Fibroblast of pulmonary artery (primary cell): ENCODE data around the gene U2AF1L4.

Experiments used
- DNase-seq: peaks from one replicate; pipeline ENCODE4 v3.0.0-alpha.2; 2010; ENCODE audit warnings: low read depth
- H3K4me3 ChIP-seq: replicated peaks from 2 replicates; pipeline ENCODE4 v1.5.1; 2011; ENCODE audit warnings: low read depth, mild to moderate bottlenecking, control low read depth, low read length, moderate library complexity
- TF ChIP-seq, protein P1 (sequence below): IDR thresholded peaks from 2 replicates; pipeline ENCODE4 v1.5.1; 2011; ENCODE audit warnings: mild to moderate bottlenecking, control low read depth, low read length, inconsistent platforms; ENCODE audit errors: missing control alignments

The U2AF1L4 gene

GRCh38 chr19:35764432-35765315 is 19.5 kb upstream of the U2AF1L4 start:
- TF ChIP-seq, protein P1, sequence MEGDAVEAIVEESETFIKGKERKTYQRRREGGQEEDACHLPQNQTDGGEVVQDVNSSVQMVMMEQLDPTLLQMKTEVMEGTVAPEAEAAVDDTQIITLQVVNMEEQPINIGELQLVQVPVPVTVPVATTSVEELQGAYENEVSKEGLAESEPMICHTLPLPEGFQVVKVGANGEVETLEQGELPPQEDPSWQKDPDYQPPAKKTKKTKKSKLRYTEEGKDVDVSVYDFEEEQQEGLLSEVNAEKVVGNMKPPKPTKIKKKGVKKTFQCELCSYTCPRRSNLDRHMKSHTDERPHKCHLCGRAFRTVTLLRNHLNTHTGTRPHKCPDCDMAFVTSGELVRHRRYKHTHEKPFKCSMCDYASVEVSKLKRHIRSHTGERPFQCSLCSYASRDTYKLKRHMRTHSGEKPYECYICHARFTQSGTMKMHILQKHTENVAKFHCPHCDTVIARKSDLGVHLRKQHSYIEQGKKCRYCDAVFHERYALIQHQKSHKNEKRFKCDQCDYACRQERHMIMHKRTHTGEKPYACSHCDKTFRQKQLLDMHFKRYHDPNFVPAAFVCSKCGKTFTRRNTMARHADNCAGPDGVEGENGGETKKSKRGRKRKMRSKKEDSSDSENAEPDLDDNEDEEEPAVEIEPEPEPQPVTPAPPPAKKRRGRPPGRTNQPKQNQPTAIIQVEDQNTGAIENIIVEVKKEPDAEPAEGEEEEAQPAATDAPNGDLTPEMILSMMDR: no peak
- no peak overlapping the region for H3K4me3 ChIP-seq
- DNase-seq: no peak

GRCh38 chr19:35760711-35761349 is 15.6 kb upstream of the U2AF1L4 start:
- H3K4me3 ChIP-seq: no peak overlapping the region
- DNase-seq: no peak
- TF ChIP-seq, protein P1: no peak

DNA sequence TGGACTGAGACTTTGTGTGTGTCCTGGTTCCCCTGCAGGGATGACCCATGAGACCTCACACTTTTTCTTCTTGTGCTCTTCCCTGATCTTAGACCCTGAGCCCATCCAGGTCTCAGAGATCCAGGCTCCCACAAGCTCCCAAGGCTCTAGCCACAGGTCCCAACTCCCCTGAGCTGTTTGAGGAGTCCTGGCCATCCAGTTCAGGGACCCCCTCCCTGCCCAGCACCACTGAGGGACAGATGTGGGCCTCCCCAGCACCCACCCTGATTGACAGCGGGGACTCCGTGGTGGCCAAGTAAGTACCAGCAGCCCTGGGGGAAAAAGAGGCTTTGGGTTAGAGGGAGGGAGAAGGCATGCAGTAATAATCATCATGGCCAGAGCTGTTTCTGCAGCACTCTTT is 14.5 kb upstream of the U2AF1L4 start:
- DNase-seq: no peak
- TF ChIP-seq, protein P1: no peak
- no peak overlapping the region for H3K4me3 ChIP-seq

- peak within 1 kb of the TSS; percentile 99 for H3K4me3 ChIP-seq
- peak; percentile 100 for DNase-seq
- TF ChIP-seq, protein P1: no peak
Observed at GRCh38 chr19:35757749-35758608, 12.8 kb upstream of the U2AF1L4 start, which contains the start of gene PROSER3. Gene PROSER3 (plus strand): TSS chr19:35758176. CDS start chr19:35758216, 40 bp downstream.

DNA sequence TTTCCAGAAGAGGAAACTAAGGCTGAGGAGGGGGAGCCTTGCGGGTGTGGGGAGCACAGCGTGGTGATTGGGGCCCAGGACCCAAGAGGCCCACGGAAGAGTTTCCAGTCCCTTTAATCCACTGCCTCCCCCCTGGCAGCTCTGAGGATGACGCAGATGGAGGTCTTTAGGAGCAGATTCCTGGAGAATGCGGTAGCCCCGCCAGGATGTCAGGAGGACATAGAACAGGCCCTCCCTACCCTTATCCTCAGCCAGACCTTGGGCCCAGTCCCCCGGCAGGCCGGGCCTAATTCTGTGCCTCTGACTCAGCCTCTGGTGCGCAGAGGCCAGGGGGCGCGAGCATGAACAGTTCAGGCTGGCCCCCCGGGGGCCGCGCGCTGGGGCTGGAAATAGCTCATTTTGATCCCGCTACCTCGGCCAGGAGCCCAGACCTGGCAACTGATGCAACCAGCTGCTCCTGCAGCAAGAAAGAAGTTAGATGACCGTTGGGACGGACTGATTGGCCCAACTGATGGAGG is 12.1 kb upstream of the U2AF1L4 start:
- peak overlapping the region; percentile 59 for H3K4me3 ChIP-seq
- peak; percentile 95 for DNase-seq
- TF ChIP-seq, protein P1: no peak
